Activated CD8-positive, alpha-beta memory T cell treated with anti-CD3 and anti-CD28 coated beads, Interleukin-2, amount 50 U/mL, for 1 hour (primary cell): ENCODE results near the gene NFE2L3.
A peak's percentile ranks its signal among the peaks of the same experiment; 100 is the strongest.

Experiments used
- DNase-seq: peaks from one replicate; pipeline ENCODE4 v3.0.0-alpha.2; 2020; ENCODE audit errors: extremely low read depth

Gene NFE2L3

DNA sequence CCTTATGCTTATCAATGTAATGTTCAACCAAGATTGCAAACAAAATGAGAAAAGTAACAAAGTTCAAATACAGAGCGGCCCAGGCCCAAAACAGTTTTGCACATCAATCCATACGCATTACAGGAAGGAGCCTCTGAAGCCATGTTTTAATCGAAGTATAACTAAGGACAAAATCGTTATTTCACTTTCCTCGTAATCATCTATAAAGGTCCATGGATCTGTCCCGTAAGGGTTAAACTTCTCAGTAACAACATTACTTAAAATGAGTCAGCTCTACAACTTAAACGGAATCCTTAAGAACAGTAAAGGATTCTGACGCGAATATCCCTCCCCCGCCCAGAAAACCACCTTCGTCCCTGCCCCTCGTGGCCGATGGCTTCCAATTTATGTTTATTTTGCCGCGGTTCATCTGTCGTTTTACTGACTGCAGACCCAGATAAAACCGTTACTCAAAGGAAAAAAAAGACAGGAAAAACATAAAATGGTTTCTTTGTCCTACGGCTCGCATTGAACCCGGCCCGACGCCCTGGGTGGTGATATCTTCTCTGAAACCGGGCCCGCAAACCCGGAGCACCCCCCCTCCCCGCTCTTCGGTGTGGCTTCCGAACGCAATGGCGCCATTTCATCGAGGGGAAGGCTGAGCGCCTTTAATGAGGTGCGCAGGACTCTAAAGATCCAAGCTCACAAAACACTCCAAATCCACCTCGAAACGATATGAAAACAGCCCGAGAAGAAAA lies 47.5 kb downstream of the NFE2L3 start:
- DNase-seq = peak; percentile 27

DNA sequence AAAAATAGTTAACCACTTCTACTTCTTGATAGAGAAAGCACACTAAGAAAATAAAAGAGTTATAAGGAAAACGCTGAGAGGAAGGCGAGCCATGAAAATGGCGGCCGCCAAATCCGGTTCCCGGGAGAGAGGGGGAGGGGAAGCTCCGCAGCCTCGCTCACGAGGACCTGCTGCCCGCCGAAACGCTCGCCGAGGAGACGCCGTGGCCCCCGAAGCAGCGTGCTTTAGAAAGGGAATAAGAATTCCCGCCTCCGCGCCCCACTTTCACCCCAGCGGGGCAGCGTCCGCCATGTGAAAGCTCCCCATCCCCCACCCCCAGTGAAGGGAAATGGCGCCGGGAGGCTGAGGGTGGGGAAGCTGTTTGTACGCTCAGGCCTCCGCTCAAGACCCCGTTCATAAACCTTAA lies 48.0 kb downstream of the NFE2L3 start:
- peak; percentile 52 for DNase-seq

GRCh38 chr7:26200444-26201246 lies 48.6 kb downstream of the NFE2L3 start, which contains the start of gene HNRNPA2B1:
HNRNPA2B1 (minus strand) TSS chr7:26200746; CDS start chr7:26200577, 169 bp downstream.
- peak; percentile 99 for DNase-seq

DNA sequence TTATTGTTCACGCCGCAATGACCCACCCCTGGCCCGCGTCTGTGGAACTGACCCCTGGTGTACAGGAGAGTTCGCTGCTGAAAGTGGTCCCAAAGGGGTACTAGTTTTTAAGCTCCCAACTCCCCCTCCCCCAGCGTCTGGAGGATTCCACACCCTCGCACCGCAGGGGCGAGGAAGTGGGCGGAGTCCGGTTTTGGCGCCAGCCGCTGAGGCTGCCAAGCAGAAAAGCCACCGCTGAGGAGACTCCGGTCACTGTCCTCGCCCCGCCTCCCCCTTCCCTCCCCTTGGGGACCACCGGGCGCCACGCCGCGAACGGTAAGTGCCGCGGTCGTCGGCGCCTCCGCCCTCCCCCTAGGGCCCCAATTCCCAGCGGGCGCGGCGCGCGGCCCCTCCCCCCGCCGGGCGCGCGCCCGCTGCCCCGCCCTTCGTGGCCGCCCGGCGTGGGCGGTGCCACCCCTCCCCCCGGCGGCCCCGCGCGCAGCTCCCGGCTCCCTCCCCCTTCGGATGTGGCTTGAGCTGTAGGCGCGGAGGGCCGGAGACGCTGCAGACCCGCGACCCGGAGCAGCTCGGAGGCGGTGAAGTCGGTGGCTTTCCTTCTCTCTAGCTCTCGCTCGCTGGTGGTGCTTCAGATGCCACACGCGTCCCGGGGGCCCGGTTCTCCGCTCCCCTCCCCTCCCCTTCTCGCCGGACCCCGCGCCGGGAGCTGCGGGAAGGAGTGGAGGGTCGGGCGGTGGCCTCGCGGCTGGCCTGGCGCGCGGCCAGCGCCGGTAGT lies 49.4 kb downstream of the NFE2L3 start, which contains the start of gene CBX3:
Gene CBX3 (plus strand): TSS at position 499 of the 772 bp plus-strand sequence. CDS start 1,254 bp downstream, outside the sequence.
- DNase-seq = peak; percentile 75

DNA sequence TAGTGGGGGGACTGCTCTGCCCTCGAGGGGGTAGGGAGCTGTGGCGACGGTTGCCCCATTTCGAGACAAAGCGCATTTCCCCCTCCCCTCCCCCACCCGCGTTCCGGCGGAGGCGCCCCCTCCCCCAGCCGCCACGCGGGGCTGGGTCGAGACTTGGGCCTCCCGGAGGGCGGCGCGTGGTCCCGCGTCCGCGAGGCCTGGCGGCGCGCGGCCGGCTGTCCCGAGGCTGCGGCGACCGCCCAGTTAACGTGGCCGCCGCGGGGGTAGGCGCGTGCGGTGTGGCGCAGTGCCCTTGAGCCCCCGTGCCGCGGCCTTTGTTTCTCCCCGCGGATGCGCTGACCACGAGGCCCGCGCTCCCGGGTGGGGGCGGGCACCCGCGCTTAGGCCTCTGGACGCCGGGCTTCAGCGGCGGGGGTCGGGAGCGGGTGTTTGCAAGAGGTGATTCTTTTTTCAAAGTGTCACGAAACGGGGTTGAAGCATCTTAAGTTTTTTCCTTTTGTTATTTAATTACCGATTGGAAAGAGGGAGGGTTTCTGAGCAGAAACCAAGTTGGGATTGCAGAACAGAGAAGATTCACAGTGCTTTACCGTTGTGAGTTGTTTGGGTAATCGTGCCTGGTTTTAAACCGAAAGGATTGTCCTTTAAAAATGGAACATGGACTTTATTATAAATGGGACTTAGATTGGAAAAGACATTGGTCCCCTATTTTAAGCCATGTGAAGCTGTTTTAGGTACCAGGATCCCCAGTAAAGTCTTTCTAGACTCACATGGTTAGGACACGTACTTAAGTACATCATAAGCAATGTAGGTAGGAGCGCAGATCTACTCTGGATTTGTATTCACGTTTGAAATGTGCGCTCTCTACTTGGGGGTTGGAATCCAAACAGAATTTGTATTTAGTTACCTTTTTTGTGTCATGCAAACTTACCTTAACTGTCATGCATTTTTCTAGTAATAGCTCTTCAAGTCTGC lies 50.3 kb downstream of the NFE2L3 start:
- DNase-seq = no peak

GRCh38 chr7:26203016-26203415 lies 51.0 kb downstream of the NFE2L3 start:
- DNase-seq = no peak

DNA sequence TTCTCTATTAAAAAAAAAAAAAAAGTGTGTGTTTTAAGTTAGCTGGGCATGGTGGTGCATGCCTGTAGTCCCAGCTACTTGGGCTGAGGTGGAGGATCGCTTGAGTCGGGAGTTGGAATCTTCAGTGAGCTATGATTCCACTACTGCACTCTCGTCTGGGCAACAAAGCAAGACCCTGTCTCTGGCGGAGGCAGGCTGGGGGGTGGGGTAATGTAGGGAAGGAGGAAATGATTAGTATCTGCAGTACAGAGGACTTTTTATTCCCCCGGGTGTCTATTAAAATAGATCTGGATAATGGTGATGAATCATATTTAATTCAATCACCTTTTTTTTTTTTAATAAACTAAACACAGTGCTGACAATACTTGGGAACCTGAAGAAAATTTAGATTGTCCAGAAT lies 56.0 kb downstream of the NFE2L3 start:
- no peak for DNase-seq

DNA sequence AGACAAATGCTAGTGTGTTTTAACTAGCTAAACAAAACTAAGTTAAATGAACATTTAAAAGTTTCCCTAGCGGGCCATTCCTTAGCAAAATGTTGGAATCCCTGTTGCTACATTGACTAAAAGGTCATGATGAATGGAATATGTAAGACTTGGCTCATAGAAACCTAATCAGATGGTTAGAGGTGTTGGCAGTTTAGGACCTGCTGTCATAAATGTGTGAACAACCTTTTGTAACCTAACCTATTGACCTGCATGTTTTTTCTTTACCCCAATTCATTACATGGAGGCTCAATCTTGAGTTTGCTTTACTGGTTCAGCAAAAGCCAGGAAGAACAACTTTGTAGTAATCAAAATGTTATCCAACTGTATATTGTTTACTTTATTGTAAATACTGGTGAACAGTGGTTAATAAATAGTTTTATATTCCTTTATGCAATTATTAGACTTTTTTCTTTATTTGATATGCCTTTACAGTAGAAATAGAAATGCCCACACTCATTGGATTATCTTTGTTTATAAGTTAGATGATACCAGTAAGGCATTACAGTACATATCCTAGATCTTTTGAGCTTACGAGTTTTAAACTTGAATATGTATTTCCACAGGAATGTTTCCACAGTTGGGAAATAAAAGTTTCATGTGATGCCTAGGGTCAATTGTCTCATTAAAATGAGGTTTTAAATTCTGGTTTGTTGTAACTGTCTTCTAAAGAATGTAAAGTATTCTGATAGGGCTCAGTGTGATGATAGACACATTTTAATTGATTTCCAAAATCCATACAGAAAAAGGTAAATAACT lies 61.1 kb downstream of the NFE2L3 start:
- no peak for DNase-seq

DNA sequence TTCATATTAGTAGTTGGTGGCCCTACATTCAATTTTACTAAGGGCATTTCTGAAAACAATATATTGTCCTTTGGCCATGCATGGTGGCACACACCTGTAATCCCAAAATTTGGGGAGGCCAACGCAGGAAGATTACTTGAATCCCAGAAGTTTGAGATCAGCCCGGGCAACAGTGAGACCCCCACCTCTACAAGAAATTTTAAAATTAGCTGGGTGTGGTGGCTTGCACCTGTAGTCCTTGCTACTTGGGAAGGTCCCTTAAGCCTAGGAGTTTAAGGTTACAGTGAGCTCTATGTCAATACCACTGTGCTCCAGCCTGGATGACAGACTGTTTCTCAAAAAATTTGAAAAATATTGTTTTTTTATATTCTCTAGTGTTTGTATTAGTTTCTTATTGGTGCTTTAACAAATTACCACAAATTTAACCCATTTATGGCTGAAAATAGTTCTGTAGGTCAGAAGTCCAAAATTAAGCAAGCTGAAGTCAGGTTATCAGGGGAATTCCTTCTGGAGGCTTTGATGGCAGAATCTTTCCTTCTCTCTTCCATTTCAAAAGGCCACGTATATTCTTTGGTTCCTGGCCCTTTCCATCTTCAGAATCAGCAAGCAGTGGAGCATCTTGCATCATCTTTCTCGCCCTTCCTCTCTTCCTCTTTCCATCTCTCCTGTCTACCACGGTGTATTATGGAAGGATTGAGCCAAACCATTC lies 62.0 kb downstream of the NFE2L3 start:
- DNase-seq = no peak

- DNase-seq = no peak
These were observed 64.1 kb downstream of the NFE2L3 start for GRCh38 chr7:26216049-26216448.

DNA sequence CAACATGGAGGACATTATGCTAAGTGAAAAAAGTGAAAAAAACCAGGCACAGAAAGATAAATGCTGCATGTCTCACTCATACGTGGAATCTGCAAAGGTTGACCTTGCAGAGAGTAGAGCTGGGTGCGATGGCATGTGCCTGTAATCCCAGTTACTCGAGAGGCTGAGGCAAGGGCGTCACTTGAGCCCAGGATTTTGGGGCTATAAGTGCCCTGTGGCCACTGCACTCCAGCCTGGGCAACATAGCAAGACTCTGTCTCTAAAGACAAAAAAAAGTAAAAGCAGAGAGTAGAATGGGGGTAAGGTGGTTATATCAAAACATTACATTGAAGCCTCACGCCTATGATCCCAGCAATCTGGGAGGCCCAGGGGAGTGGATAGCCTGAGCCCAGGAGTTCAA lies 72.4 kb downstream of the NFE2L3 start:
- DNase-seq = no peak

DNA sequence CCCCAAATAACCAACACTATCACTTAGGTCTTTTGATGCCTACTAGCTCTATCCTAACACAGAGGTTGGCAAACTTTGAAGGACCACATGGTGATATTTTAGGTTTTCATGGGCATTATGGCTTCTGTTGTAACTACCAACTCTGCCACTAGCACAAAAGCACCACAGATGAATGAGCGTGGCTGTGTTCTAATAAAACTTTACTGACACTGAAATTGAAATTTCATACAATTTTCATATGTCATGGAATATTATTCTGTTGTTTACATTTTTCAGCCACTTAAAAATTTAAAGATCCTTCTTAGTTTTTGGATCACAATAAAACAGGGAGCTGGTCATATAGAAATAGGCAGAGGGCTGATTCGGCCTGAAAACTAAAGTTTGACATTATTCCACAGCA lies 76.0 kb downstream of the NFE2L3 start:
- DNase-seq = no peak

GRCh38 chr7:26233902-26234511 lies 82.0 kb downstream of the NFE2L3 start:
- DNase-seq = no peak
